Type B pancreatic cell (in vitro differentiated cells): ENCODE results near the gene WNK2. TPM values are rescaled to one million over a fixed set of nuclear protein-coding genes. Genes with fewer than 3 reads are reported as not detected.
A peak's percentile ranks its signal among the peaks of the same experiment; 100 is the strongest.

Experiments
- DNase-seq: peaks from one replicate; pipeline ENCODE4 v3.0.0; 2021; ENCODE audit warnings: mixed read lengths; ENCODE audit not compliant: unreplicated experiment; ENCODE audit errors: extremely low spot score
- H3K27ac Mint-ChIP-seq: 2 replicates; pipeline ENCODE4 v1.8.0; 2021; ENCODE audit warnings: mild to moderate bottlenecking, mixed read lengths
- H3K27me3 Mint-ChIP-seq: 2 replicates; pipeline ENCODE4 v1.8.0; 2021; ENCODE audit warnings: mixed read lengths
- H3K36me3 Mint-ChIP-seq: 2 replicates; pipeline ENCODE4 v1.8.0; 2021; ENCODE audit warnings: mixed read lengths
- H3K4me1 Mint-ChIP-seq: one replicate; pipeline ENCODE4 v1.8.0; 2021; ENCODE audit warnings: mixed read lengths; ENCODE audit not compliant: unreplicated experiment
- H3K4me3 Mint-ChIP-seq: 2 replicates; pipeline ENCODE4 v1.8.0; 2021; ENCODE audit warnings: mild to moderate bottlenecking, mixed read lengths
- H3K9me3 Mint-ChIP-seq: 2 replicates; pipeline ENCODE4 v1.8.0; 2021; ENCODE audit warnings: mixed read lengths
- total RNA-seq: library from RNA; stranded (reverse); gene quantifications from 2 replicates; pipeline ENCODE4 v1.2.1, GENCODE V29; 2021; ENCODE audit warnings: low replicate concordance
- TF ChIP-seq, protein P1 (sequence below): fragments of 200-600 bp; sonication (generic); conservative IDR thresholded peaks from 2 replicates; pipeline ENCODE4 v1.5.0; 2021; ENCODE audit warnings: antibody characterized with exemption, mild to moderate bottlenecking

WNK2 gene
- total RNA-seq, 1 donor from 2014 or later, result 75.5 TPM

- DNase-seq, result no peak
- Mint-ChIP-seq H3K4me3 (no peak overlapping the region), H3K27me3 (no peaks in the 10 kb centered on the region), H3K4me1 (peaks cover 75% of the 10 kb centered on the region), H3K36me3 (no peaks in the 10 kb centered on the region), H3K27ac (no peak overlapping the region), H3K9me3 (no peaks in the 10 kb centered on the region)
- TF ChIP-seq, protein P1, sequence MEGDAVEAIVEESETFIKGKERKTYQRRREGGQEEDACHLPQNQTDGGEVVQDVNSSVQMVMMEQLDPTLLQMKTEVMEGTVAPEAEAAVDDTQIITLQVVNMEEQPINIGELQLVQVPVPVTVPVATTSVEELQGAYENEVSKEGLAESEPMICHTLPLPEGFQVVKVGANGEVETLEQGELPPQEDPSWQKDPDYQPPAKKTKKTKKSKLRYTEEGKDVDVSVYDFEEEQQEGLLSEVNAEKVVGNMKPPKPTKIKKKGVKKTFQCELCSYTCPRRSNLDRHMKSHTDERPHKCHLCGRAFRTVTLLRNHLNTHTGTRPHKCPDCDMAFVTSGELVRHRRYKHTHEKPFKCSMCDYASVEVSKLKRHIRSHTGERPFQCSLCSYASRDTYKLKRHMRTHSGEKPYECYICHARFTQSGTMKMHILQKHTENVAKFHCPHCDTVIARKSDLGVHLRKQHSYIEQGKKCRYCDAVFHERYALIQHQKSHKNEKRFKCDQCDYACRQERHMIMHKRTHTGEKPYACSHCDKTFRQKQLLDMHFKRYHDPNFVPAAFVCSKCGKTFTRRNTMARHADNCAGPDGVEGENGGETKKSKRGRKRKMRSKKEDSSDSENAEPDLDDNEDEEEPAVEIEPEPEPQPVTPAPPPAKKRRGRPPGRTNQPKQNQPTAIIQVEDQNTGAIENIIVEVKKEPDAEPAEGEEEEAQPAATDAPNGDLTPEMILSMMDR, result no peak
Observed at GRCh38 chr9:93205896-93206575, 22.1 kb downstream of the WNK2 start.

GRCh38 chr9:93206576-93207155, 22.7 kb downstream of the WNK2 start:
- peak overlapping the region; percentile 66 for H3K4me3 Mint-ChIP-seq
- H3K4me1 Mint-ChIP-seq, result peaks cover 69% of the 10 kb centered on the region
- H3K27ac Mint-ChIP-seq, result no peak overlapping the region

GRCh38 chr9:93207326-93207814, 23.4 kb downstream of the WNK2 start:
- no peaks in the 10 kb centered on the region for H3K9me3 Mint-ChIP-seq
- DNase-seq, result no peak
- peak overlapping the region; percentile 66 for H3K4me3 Mint-ChIP-seq
- TF ChIP-seq, protein P1, result no peak
- H3K4me1 Mint-ChIP-seq, result peaks cover 62% of the 10 kb centered on the region
- no peaks in the 10 kb centered on the region for H3K27me3 Mint-ChIP-seq
- no peak overlapping the region for H3K27ac Mint-ChIP-seq
- H3K36me3 Mint-ChIP-seq, result no peaks in the 10 kb centered on the region

More at GRCh38 chr9:93206576-93207155, 22.7 kb downstream of the WNK2 start:
- Mint-ChIP-seq H3K27me3 (no peaks in the 10 kb centered on the region), H3K9me3 (no peaks in the 10 kb centered on the region), H3K36me3 (no peaks in the 10 kb centered on the region)
- no peak for DNase-seq
- TF ChIP-seq, protein P1, result no peak

- no peak overlapping the region for H3K4me3 Mint-ChIP-seq
- peaks cover 62% of the 10 kb centered on the region for H3K4me1 Mint-ChIP-seq
- DNase-seq, result no peak
- TF ChIP-seq, protein P1, result no peak
- H3K27me3 Mint-ChIP-seq, result no peaks in the 10 kb centered on the region
- peak overlapping the region; percentile 13 for H3K27ac Mint-ChIP-seq
- no peaks in the 10 kb centered on the region for H3K36me3 Mint-ChIP-seq
- no peaks in the 10 kb centered on the region for H3K9me3 Mint-ChIP-seq
Observed at GRCh38 chr9:93207860-93208734, 24.2 kb downstream of the WNK2 start.

DNA sequence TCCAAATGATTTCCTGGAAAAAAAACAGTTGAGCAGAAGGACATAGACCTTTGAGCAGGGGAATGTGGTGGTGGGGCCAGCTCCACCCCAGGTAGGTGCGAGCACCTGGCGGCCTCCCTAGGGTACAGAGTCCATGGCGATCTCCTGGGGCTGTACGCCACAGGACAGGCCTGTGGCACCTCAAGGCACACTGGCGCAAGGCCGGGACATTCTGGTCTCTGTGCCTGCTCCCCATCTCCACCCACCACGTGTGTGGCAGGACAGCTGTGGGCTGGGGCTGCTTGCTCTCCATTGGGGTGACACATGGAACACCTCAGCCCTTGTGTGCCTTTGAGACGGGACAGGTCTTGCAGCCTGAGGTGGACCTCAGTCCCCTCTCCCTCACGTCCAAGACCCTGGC, 25.2 kb downstream of the WNK2 start:
- TF ChIP-seq, protein P1, result no peak
- Mint-ChIP-seq H3K36me3 (no peaks in the 10 kb centered on the region), H3K27ac (no peak overlapping the region), H3K9me3 (no peaks in the 10 kb centered on the region), H3K4me1 (peaks cover 52% of the 10 kb centered on the region), H3K27me3 (no peaks in the 10 kb centered on the region), H3K4me3 (no peak overlapping the region)
- DNase-seq, result no peak
